ENCODE results near the gene BCKDHB.

DNA sequence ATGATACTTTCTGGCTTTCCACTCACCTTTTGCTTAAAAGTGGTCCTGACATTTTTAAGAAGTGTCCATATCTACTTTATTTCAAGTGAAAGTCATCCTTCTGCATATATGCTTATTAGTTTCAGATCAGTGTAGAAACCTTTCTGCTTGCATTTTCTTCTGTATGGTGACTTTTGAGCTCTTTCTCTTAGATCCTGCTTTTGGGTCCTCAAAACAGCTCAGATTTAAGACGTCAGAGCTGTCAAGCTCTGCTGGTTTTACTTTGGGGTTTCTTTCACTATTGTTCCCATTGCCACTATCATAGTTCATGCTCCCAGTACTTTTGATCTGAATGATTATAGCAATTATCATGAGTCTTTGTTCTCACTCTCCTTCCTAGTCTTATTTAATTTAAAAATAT is 41.7 kb downstream of the BCKDHB start:
- TF ChIP-seq, protein P1, sequence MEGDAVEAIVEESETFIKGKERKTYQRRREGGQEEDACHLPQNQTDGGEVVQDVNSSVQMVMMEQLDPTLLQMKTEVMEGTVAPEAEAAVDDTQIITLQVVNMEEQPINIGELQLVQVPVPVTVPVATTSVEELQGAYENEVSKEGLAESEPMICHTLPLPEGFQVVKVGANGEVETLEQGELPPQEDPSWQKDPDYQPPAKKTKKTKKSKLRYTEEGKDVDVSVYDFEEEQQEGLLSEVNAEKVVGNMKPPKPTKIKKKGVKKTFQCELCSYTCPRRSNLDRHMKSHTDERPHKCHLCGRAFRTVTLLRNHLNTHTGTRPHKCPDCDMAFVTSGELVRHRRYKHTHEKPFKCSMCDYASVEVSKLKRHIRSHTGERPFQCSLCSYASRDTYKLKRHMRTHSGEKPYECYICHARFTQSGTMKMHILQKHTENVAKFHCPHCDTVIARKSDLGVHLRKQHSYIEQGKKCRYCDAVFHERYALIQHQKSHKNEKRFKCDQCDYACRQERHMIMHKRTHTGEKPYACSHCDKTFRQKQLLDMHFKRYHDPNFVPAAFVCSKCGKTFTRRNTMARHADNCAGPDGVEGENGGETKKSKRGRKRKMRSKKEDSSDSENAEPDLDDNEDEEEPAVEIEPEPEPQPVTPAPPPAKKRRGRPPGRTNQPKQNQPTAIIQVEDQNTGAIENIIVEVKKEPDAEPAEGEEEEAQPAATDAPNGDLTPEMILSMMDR (IDR thresholded peaks at IDR 0.05): no peak
- TF ChIP-seq POLR2A (IDR thresholded peaks at IDR 0.05): no peak

Data from lower leg skin (tissue), 3 donors.